Measurements from ENCODE around the gene PPFIA3.
"Not testable (repeated sequence)": the region's sequence is repeated elsewhere in the genome, so short reads cannot be mapped to it uniquely, and the experiment has no call there.

The PPFIA3 gene

GRCh38 chr19:49119411-49120324 lies at the start of gene PPFIA3:
Gene PPFIA3 (plus strand): TSS chr19:49119544. CDS start chr19:49127874, 8,330 bp downstream.
- no peak for DNase-seq (ENCODE audit: low read depth)

- no peak for DNase-seq (ENCODE audit: low read depth)
Measured at GRCh38 chr19:49070416-49070815, 48.9 kb upstream of the PPFIA3 start.

- no peak for DNase-seq (ENCODE audit: low read depth)
Measured at GRCh38 chr19:49071860-49072547, 47.3 kb upstream of the PPFIA3 start.

GRCh38 chr19:49073514-49074378 lies 45.6 kb upstream of the PPFIA3 start:
- DNase-seq (ENCODE audit: low read depth), result no peak

GRCh38 chr19:49074869-49075268 lies 44.5 kb upstream of the PPFIA3 start:
- not testable (repeated sequence) for DNase-seq (ENCODE audit: low read depth)

GRCh38 chr19:49080392-49080791 lies 39.0 kb upstream of the PPFIA3 start:
- DNase-seq (ENCODE audit: low read depth), result no peak

GRCh38 chr19:49081273-49081672 lies 38.1 kb upstream of the PPFIA3 start:
- DNase-seq (ENCODE audit: low read depth), result no peak

- no peak for DNase-seq (ENCODE audit: low read depth)
Measured at GRCh38 chr19:49084206-49085019, 34.9 kb upstream of the PPFIA3 start.

GRCh38 chr19:49085020-49085867 lies 34.1 kb upstream of the PPFIA3 start, which contains the start of gene SNRNP70:
Gene SNRNP70 (plus strand): TSS chr19:49085451. CDS start chr19:49086415, 964 bp downstream.
- DNase-seq (ENCODE audit: low read depth), result peak; percentile 99

GRCh38 chr19:49085868-49086232 lies 33.5 kb upstream of the PPFIA3 start:
- DNase-seq (ENCODE audit: low read depth), result no peak

- DNase-seq (ENCODE audit: low read depth), result no peak
Measured at GRCh38 chr19:49086296-49086695, 33.0 kb upstream of the PPFIA3 start.

GRCh38 chr19:49091391-49092038 lies 27.8 kb upstream of the PPFIA3 start:
- DNase-seq (ENCODE audit: low read depth), result no peak

- DNase-seq (ENCODE audit: low read depth), result no peak
Measured at GRCh38 chr19:49092686-49093085, 26.7 kb upstream of the PPFIA3 start.

- no peak for DNase-seq (ENCODE audit: low read depth)
Measured at GRCh38 chr19:49094505-49095482, 24.6 kb upstream of the PPFIA3 start.

GRCh38 chr19:49097453-49098288 lies 21.7 kb upstream of the PPFIA3 start:
- peak; percentile 58 for DNase-seq (ENCODE audit: low read depth)

- DNase-seq (ENCODE audit: low read depth), result no peak
Measured at GRCh38 chr19:49098795-49099194, 20.5 kb upstream of the PPFIA3 start.

GRCh38 chr19:49101160-49101559 lies 18.2 kb upstream of the PPFIA3 start:
- no peak for DNase-seq (ENCODE audit: low read depth)

GRCh38 chr19:49102303-49102702 lies 17.0 kb upstream of the PPFIA3 start:
- DNase-seq (ENCODE audit: low read depth), result no peak

Data from activated T-cell treated with anti-CD3 and anti-CD28 coated beads for 24 hours (primary cell).